RWPE2 (cell line): ENCODE measurements around the gene PRELID3B.
A peak's percentile ranks its signal among the peaks of the same experiment; 100 is the strongest.

Experiments used
- ATAC-seq: fragments of 200-7000 bp; cut with Tn5 transposase; 3 replicates; pipeline ENCODE4 v1.9.1; 2021; ENCODE audit warnings: low read depth
- DNase-seq: peaks from one replicate; pipeline ENCODE4 v3.0.0-alpha.2; 2020; ENCODE audit warnings: low spot score
- H3K27ac ChIP-seq: fragments of 450-650 bp; 2 replicates; pipeline ENCODE4 v1.5.1; 2017; ENCODE audit warnings: mild to moderate bottlenecking; ENCODE audit not compliant: poor library complexity, severe bottlenecking
- H3K27me3 ChIP-seq: fragments of 250-450 bp; sonication (Bioruptor Pico); 2 replicates; pipeline ENCODE4 v1.5.1; 2021; ENCODE audit warnings: mild to moderate bottlenecking, moderate library complexity; ENCODE audit not compliant: insufficient read depth, poor library complexity, severe bottlenecking
- H3K36me3 ChIP-seq: fragments of 250-450 bp; sonication (Bioruptor Pico); 2 replicates; pipeline ENCODE4 v1.5.1; 2020; ENCODE audit warnings: low read depth, mild to moderate bottlenecking, moderate library complexity
- H3K4me1 ChIP-seq: fragments of 250-450 bp; sonication (Bioruptor Pico); 2 replicates; pipeline ENCODE4 v1.5.1; 2021; ENCODE audit warnings: mild to moderate bottlenecking, moderate library complexity; ENCODE audit not compliant: insufficient read depth, poor library complexity, severe bottlenecking
- H3K4me3 ChIP-seq: fragments of 250-450 bp; sonication (Bioruptor Pico); 2 replicates; pipeline ENCODE4 v1.5.1; 2021; ENCODE audit warnings: mild to moderate bottlenecking, moderate library complexity; ENCODE audit not compliant: severe bottlenecking
- H3K9me3 ChIP-seq: fragments of 250-450 bp; sonication (Bioruptor Pico); 2 replicates; pipeline ENCODE4 v1.5.1; 2021; ENCODE audit warnings: mild to moderate bottlenecking, moderate library complexity; ENCODE audit not compliant: severe bottlenecking
- TF ChIP-seq, protein P1 (sequence below): fragments of 450-650 bp; IDR thresholded peaks from one replicate; pipeline ENCODE4 v1.5.1; 2017; ENCODE audit warnings: mild to moderate bottlenecking, moderate library complexity; ENCODE audit not compliant: poor library complexity, severe bottlenecking

Gene PRELID3B

DNA sequence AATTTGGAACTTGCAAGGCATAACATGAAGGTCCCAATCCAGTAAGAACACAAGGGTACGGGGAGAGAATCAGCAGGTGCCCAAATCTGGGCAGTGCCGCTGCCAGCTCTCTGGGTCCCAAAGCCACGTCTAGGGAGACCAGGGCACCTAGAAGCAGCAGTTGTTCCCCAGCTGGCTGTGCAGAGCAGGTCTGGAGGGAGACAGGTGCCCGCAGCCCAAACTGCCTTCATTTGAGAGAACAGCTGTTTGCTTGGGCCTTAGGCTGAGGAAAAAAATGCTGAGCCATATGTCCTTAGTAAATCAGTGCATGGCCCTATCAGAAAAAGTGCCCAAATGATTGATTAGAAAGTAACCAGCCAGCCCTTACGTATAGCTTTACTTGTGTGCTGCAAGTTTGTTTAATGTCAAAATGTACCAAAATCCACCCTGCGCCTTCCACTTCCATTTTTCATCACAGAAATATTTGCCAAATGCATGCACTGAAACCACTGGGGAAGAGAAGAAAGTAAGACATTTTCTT is 9.1 kb upstream of the PRELID3B start:
- H3K9me3 ChIP-seq = no peaks in the 10 kb centered on the region
- peaks cover 4% of the 10 kb centered on the region for H3K27me3 ChIP-seq
- no peak for ATAC-seq
- TF ChIP-seq, protein P1, sequence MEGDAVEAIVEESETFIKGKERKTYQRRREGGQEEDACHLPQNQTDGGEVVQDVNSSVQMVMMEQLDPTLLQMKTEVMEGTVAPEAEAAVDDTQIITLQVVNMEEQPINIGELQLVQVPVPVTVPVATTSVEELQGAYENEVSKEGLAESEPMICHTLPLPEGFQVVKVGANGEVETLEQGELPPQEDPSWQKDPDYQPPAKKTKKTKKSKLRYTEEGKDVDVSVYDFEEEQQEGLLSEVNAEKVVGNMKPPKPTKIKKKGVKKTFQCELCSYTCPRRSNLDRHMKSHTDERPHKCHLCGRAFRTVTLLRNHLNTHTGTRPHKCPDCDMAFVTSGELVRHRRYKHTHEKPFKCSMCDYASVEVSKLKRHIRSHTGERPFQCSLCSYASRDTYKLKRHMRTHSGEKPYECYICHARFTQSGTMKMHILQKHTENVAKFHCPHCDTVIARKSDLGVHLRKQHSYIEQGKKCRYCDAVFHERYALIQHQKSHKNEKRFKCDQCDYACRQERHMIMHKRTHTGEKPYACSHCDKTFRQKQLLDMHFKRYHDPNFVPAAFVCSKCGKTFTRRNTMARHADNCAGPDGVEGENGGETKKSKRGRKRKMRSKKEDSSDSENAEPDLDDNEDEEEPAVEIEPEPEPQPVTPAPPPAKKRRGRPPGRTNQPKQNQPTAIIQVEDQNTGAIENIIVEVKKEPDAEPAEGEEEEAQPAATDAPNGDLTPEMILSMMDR = no peak
- no peaks in the 10 kb centered on the region for H3K36me3 ChIP-seq
- H3K4me3 ChIP-seq = no peak overlapping the region
- H3K4me1 ChIP-seq = peaks cover 8% of the 10 kb centered on the region
- no peak for DNase-seq
- H3K27ac ChIP-seq = no peak overlapping the region

- DNase-seq (no peak), ATAC-seq (no peak)
- Histone ChIP-seq H3K9me3 (no peaks in the 10 kb centered on the region), H3K4me1 (peaks cover 8% of the 10 kb centered on the region), H3K36me3 (no peaks in the 10 kb centered on the region), H3K27me3 (peaks cover 4% of the 10 kb centered on the region), H3K4me3 (no peak overlapping the region), H3K27ac (no peak overlapping the region)
- TF ChIP-seq, protein P1 = no peak
These were observed 7.9 kb upstream of the PRELID3B start for GRCh38 chr20:59050437-59050836.

GRCh38 chr20:59048681-59049030 is 6.1 kb upstream of the PRELID3B start:
- peaks cover 12% of the 10 kb centered on the region for H3K4me1 ChIP-seq
- TF ChIP-seq, protein P1 = no peak
- no peak overlapping the region for H3K27ac ChIP-seq
- H3K4me3 ChIP-seq = no peak overlapping the region
- H3K27me3 ChIP-seq = peaks cover 4% of the 10 kb centered on the region
- DNase-seq = no peak
- H3K36me3 ChIP-seq = no peaks in the 10 kb centered on the region
- ATAC-seq = no peak
- no peaks in the 10 kb centered on the region for H3K9me3 ChIP-seq

- no peaks in the 10 kb centered on the region for H3K9me3 ChIP-seq
- no peak overlapping the region for H3K27ac ChIP-seq
- no peaks in the 10 kb centered on the region for H3K27me3 ChIP-seq
- no peak overlapping the region for H3K4me3 ChIP-seq
- no peaks in the 10 kb centered on the region for H3K36me3 ChIP-seq
- peaks cover 17% of the 10 kb centered on the region for H3K4me1 ChIP-seq
- DNase-seq (no peak), ATAC-seq (peak; percentile 70)
- TF ChIP-seq, protein P1 = no peak
These were observed 5.5 kb upstream of the PRELID3B start for GRCh38 chr20:59047938-59048680.

DNA sequence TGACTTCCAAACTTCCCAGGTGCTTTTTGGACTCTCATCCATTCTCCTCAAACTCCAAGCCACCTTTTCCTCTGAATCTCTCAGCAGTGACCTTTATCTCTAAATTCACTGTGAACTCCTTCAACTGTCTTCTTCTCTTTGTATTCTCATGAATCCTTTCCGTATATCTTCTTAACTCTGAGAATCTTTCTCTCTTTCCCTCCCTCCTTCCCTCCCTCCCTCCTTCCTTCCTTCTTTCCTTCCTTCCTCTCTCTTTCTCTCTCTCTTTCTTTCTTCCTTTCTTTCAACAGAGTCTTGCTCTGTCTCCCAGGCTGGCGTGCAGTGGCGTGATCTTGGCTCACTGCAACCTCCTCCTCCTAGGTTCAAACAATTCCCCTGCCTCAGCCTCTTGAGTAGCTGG is 4.3 kb upstream of the PRELID3B start:
- TF ChIP-seq, protein P1 = no peak
- no peaks in the 10 kb centered on the region for H3K27me3 ChIP-seq
- peaks cover 18% of the 10 kb centered on the region for H3K4me1 ChIP-seq
- no peaks in the 10 kb centered on the region for H3K9me3 ChIP-seq
- no peak overlapping the region for H3K27ac ChIP-seq
- H3K36me3 ChIP-seq = no peaks in the 10 kb centered on the region
- no peak for ATAC-seq
- no peak overlapping the region for H3K4me3 ChIP-seq
- DNase-seq = no peak
